K562 (cell line): ENCODE measurements around the gene RALGAPA2. TPM values are rescaled to one million over a fixed set of nuclear protein-coding genes. Genes with fewer than 3 reads are reported as not detected.

Experiments used
- ATAC-seq: fragments of 200-7000 bp; cut with Tn5 transposase; 3 replicates; pipeline ENCODE4 v1.9.1; 2020; ENCODE audit warnings: moderate library complexity
- BruUV-seq: library from RNA; stranded (reverse); fragments of 400-500 nt; replicated peaks from 2 replicates; lab custom pipeline; 2021; lab: Mats Ljungman, UMichigan
- CTCF ChIA-PET: fragments of 300-600 bp; formaldehyde crosslinking; extraction: SDS; loops from one replicate; lab custom pipeline; 2021; ENCODE audit warnings: low intra/inter-chr PET ratio; lab: Yijun Ruan, JAX
- POLR2A ChIA-PET: fragments of 300-600, 350-650 bp; sonication (Branson Sonifier 250); formaldehyde crosslinking; extraction: SDS; loops from one replicate; lab custom pipeline; 2021; ENCODE audit warnings: antibody characterized with exemption, inconsistent platforms; lab: Yijun Ruan, JAX
- DNase-seq, 4 experiments: peaks; one replicate each; pipeline versions ENCODE4 v3.0.0 to v3.0.0-alpha.2; 2011 to 2018; ENCODE audit warnings: low spot score in 3 of 4, mixed read lengths in 3 of 4; ENCODE audit errors: extremely low read depth in 1 of 4
- FAIRE-seq: peaks from 2 replicates; lab custom pipeline; 2011; peaks lifted over from hg19 to GRCh38; lab: Jason Lieb, UNC
- H2AFZ ChIP-seq: 2 replicates; pipeline ENCODE4 v1.6.0; 2011; ENCODE audit warnings: low read depth, low read length, control low read depth, inconsistent platforms
- H3K27ac ChIP-seq: fragments of 200-600 bp; 3 replicates; pipeline ENCODE4 v1.8.0; 2011; ENCODE audit warnings: low read depth, mild to moderate bottlenecking, control low read depth, inconsistent platforms, low read length, moderate library complexity, mixed read lengths; ENCODE audit errors: extremely low read depth
- H3K27me3 ChIP-seq, 2 experiments: fragments of 300-600 bp in 1 of 2; 2 replicates in 1 of 2; 3 replicates in 1 of 2; pipeline versions ENCODE4 v1.6.0 to v1.8.0; 2011; ENCODE audit warnings: inconsistent platforms in 2 of 2, low read length in 2 of 2, mild to moderate bottlenecking in 1 of 2, mixed read lengths in 1 of 2, moderate library complexity in 1 of 2; ENCODE audit not compliant: control insufficient read depth in 2 of 2, insufficient read depth in 2 of 2
- H3K36me3 ChIP-seq: fragments of 300-600 bp; 3 replicates; pipeline ENCODE4 v1.8.0; 2011; ENCODE audit warnings: mild to moderate bottlenecking, low read length, inconsistent platforms; ENCODE audit not compliant: control insufficient read depth, insufficient read depth
- H3K4me1 ChIP-seq, 2 experiments: fragments of 200-600 bp in 1 of 2; replicated peaks in 1 of 2; 2 replicates in 1 of 2; 3 replicates in 1 of 2; pipeline versions ENCODE4 v1.5.1 to v1.8.0; 2011; ENCODE audit warnings: inconsistent platforms in 2 of 2, low read length in 2 of 2, mild to moderate bottlenecking in 1 of 2, mixed read lengths in 1 of 2, moderate library complexity in 1 of 2; ENCODE audit not compliant: control insufficient read depth in 2 of 2, insufficient read depth in 2 of 2
- H3K4me2 ChIP-seq: 2 replicates; pipeline ENCODE4 v1.6.1; 2011; ENCODE audit warnings: low read length, control low read depth, inconsistent platforms, mixed read lengths; ENCODE audit not compliant: insufficient read depth
- H3K4me3 ChIP-seq: fragments of 200-600 bp; sonication (generic), shearing (Covaris generic); 2 replicates; pipeline ENCODE4 v1.5.1; 2016; ENCODE audit warnings: control low read depth, inconsistent platforms
- H3K79me2 ChIP-seq: fragments of 200-600 bp; 3 replicates; pipeline ENCODE4 v1.8.0; 2011; ENCODE audit warnings: low read length, inconsistent platforms; ENCODE audit not compliant: control insufficient read depth, insufficient read depth
- H3K9ac ChIP-seq, 2 experiments: 2 replicates each; pipeline versions ENCODE4 v1.6.0 to v1.6.1; 2011; ENCODE audit warnings: low read depth in 2 of 2, low read length in 2 of 2, control low read depth in 1 of 2, inconsistent platforms in 1 of 2, mild to moderate bottlenecking in 1 of 2, mixed read lengths in 1 of 2; ENCODE audit not compliant: insufficient read depth in 1 of 2
- H3K9me1 ChIP-seq: one replicate; pipeline ENCODE4 v1.6.0; 2011; ENCODE audit warnings: inconsistent platforms, mild to moderate bottlenecking, low read length, moderate library complexity; ENCODE audit not compliant: control insufficient read depth, insufficient read depth
- H3K9me3 ChIP-seq: replicated peaks from 2 replicates; pipeline ENCODE4 v1.5.1; 2011; ENCODE audit warnings: low read depth, low read length, inconsistent platforms; ENCODE audit not compliant: control insufficient read depth, insufficient read depth
- H4K20me1 ChIP-seq: replicated peaks from 2 replicates; pipeline ENCODE4 v1.6.1; 2011; ENCODE audit warnings: low read length, inconsistent platforms, mixed read lengths; ENCODE audit not compliant: control insufficient read depth, insufficient read depth
- CLOCK ChIP-seq: fragments of 250-450 bp; sonication (Bioruptor Pico); IDR thresholded peaks from 2 replicates; pipeline ENCODE4 v1.4.0; 2020; ENCODE audit warnings: mild to moderate bottlenecking, moderate library complexity, borderline replicate concordance
- NR3C1 ChIP-seq: sonication (generic); formaldehyde crosslinking; IDR thresholded peaks from 2 replicates; pipeline ENCODE4 v1.8.1; 2022; ENCODE audit warnings: missing genetic modification reagents
- THRB ChIP-seq: fragments of 450-650 bp; formaldehyde crosslinking; conservative IDR thresholded peaks from 2 replicates; pipeline ENCODE4 v1.4.0; 2022; ENCODE audit warnings: mild to moderate bottlenecking, missing genetic modification characterization
- ZBTB12 ChIP-seq: fragments of 250-450 bp; sonication (Bioruptor Pico); IDR thresholded peaks from 2 replicates; pipeline ENCODE4 v1.4.0; 2020
- WGBS: fragments of 100-300 bp; shearing (Covaris generic); methylation state at CpG from one replicate; pipeline ENCODE4 v1.1.6; 2016; ENCODE audit warnings: low coverage, mixed read lengths; ENCODE audit not compliant: insufficient coverage; ENCODE audit errors: missing lambda C conversion rate; 5-methylcytosine and 5-hydroxymethylcytosine counted together
- in situ Hi-C: fragments of 300-500 bp; cut with MboI; formaldehyde crosslinking; loops from 4 replicates; pipeline ENCODE4 v1.15.0; 2018; ENCODE audit warnings: inconsistent platforms, mixed read lengths
- intact Hi-C: fragments of 100-400 bp; cut with micrococcal nuclease; formaldehyde crosslinking; loops from 2 replicates; pipeline ENCODE4 v1.14.2; 2022
- polyA plus RNA-seq, 8 experiments: library from polyadenylated mRNA; depleted of rRNA in 4 of 8; stranded (reverse) in 5 of 8; unstranded in 3 of 8; fragments of >200 nt; fragmentation: Nextera tagmentation in 2 of 8; fragmentation: Illumina TruSeq in 1 of 8; extraction: Ambion mirVana in 2 of 8; extraction: Trizol in 1 of 8; gene quantifications; 2 replicates each; pipeline versions ENCODE4 v1.2.1 to v1.2.3, GENCODE V29; 2011 to 2014; ENCODE audit warnings: inconsistent platforms in 1 of 8, missing spikeins in 1 of 8
- total RNA-seq, 7 experiments: library from RNA; depleted of rRNA in 6 of 7; stranded (reverse); fragments of >200 nt in 6 of 7; fragmentation: Illumina TruSeq in 2 of 7; extraction: Trizol in 2 of 7; gene quantifications; 2 replicates each; pipeline versions ENCODE4 v1.2.1 to v1.2.3, GENCODE V29; 2011 to 2021; ENCODE audit warnings: low replicate concordance in 1 of 7

RALGAPA2 gene
- total and polyA plus RNA-seq, 9 of the 15 experiments (the other 6 are each of a cell fraction or from before 2014, with no cell fraction given), result 0.35 to 2.7 (median 1.4) TPM

- Histone ChIP-seq H3K79me2 (no peaks in the 10 kb centered on the region), H3K27me3 (peaks cover 0 to 4% of the 10 kb centered on the region in 2 experiments; a peak in 2 of 5 replicates), H3K4me3 (no peak overlapping the region), H3K4me2 (no peak overlapping the region), H2AFZ (no peak overlapping the region), H3K9ac (no peak overlapping the region), H3K9me3 (no peaks in the 10 kb centered on the region), H3K9me1 (no peaks in the 10 kb centered on the region), H3K27ac (no peak overlapping the region), H4K20me1 (no peaks in the 10 kb centered on the region), H3K4me1 (0 out of 5 replicates have a peak, but pooled peaks cover 0 to 2% of the 10 kb centered on the region in 2 experiments), H3K36me3 (no peaks in the 10 kb centered on the region)
- no TSS peak for BruUV-seq
- TF ChIP-seq CLOCK, result no peak
- no peak for TF ChIP-seq THRB (CRISPR knock-in tag)
- no peak for TF ChIP-seq ZBTB12 (CRISPR knock-in tag)
- no peak for TF ChIP-seq NR3C1 (CRISPR knock-in tag)
- WGBS, result 0% methylated on average over 2 of the region's 2 CpGs
- CTCF ChIA-PET, result no interaction called here
- no peak for ATAC-seq
- no peak for FAIRE-seq
- POLR2A ChIA-PET, result interaction anchor here (2.3 kb wide), 1 partner anchor 10 kb away, joined by 7 read pairs; no protein-coding TSS in a partner anchor
- in situ Hi-C loops, result no loop called here
- intact Hi-C loops, result no loop called here
- DNase-seq, result no peak
Observed at GRCh38 chr20:20461551-20461950, 250.9 kb downstream of the RALGAPA2 start.
